GM04504 (cell line): ENCODE results near the gene PDZRN3.
"Not testable (repeated sequence)": the region's sequence is repeated elsewhere in the genome, so short reads cannot be mapped to it uniquely, and the experiment has no call there.

Source experiments
- DNase-seq: peaks from one replicate; pipeline ENCODE4 v3.0.0-alpha.2; 2012; ENCODE audit warnings: low read depth

The PDZRN3 gene

DNA sequence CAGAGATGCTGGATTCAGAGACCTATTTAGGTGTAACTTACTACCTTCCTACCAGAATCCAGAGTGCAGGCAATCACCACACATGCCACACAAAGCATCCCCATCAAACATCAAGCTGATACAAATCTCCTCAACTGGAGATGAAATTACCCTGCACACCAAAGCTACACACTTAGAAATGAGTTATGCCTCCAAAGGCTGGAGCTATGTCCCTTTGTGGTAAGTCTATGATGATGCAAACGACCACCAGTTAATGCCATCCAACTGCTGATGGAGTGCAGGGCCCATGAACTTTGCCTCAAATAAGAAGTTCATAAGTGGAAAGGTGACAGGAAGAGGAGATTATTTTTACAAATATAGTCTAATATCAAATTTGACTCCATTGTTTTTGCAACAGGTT is 38.1 kb downstream of the PDZRN3 start:
- no peak for DNase-seq

DNA sequence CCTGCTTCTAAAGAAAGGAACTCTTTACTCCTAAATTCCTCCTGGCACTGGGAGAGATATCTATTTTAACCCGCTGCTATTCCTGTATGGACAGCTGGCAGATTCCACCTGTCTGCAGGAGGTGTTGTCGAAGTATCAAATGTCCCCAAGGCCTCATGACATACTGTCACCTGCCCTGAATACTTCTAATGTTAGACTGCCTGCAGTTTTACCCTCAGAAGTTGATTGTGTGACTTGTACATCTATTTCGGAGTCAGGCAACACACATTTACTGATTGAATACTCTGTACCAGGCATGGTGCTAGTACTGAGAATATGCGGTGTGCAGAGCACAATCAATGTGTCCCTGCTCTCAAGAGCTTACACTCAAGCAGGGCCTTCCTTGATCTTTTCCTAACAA is 38.6 kb downstream of the PDZRN3 start:
- DNase-seq = no peak

- no peak for DNase-seq
Observed at GRCh38 chr3:73584873-73585272, 39.9 kb downstream of the PDZRN3 start.

- DNase-seq = no peak
Observed at GRCh38 chr3:73582535-73582934, 42.2 kb downstream of the PDZRN3 start.

DNA sequence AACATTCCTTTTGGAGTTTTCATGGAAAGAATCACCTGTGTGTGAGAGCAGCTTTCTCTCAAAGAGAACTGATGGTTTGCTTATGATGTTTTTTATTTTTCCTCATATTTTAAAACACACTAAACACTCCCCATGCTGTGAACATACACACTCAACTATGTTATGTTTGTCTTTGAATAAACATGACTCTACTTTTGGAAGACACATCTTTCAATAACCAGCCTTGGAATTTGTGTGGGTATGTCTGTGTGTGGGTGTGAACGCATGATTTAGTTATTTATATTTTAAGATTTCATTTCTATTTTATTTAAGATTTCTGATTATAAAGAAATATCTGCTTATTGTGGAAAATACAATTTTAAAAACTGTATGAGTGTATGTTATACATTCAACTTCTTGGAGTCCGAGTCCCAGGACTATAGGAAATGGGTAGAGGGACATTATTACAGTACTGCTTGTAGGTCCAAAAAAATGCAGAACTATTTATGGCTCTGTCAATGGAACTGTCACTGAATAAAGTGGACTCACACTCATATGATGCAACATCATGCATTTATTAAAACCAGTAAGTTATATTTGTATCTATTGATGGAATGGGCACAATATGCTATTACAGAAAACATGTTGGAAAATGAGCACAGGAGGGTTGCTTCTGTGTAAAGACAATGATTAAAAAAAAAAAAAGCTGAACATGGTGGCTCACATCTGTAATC is 43.5 kb downstream of the PDZRN3 start:
- DNase-seq = no peak

- DNase-seq = no peak
Observed at GRCh38 chr3:73580343-73580742, 44.4 kb downstream of the PDZRN3 start.

- DNase-seq = no peak
Observed at GRCh38 chr3:73577704-73578103, 47.0 kb downstream of the PDZRN3 start.

DNA sequence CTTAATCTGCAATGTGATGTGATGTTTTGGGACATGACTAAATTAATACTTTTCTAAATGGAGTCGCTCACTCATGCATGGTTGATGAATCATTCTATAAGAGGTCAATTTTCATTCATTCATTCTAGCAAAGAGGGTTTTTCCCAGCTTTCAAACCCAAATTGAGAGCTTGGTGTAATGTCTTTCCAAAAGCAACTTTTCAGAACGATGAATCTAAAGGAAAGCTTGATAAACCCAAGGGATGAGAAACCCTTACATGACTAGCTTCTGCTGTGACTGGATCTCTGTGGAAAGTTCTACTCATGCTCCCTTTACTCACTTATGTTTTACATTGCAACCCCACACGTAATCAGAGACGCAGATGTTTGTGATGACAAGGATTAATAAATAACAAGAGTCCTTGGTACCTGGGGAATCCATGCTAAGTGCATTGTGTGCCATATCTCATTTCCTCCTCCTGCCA is 47.7 kb downstream of the PDZRN3 start:
- DNase-seq = no peak

- no peak for DNase-seq
Observed at GRCh38 chr3:73575953-73576352, 48.8 kb downstream of the PDZRN3 start.

DNA sequence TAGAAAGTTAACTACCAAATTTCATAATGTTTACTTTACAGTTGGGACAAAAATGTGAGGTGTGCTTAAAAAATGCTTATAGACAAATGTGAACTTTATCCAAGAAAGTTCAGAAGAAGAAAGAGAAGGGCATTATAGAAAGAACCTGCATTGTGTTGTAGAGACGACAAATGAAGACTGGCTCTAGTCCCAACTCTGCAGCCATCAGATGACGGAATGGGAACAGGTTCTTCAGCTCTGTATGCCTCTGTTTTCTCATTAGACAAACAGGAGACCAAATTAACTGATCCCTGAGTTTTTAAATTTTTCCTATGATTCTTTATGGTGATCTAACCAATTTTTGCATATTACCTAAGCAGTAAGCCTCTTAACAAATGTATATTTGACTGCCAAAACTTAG is 49.2 kb downstream of the PDZRN3 start:
- DNase-seq = no peak

DNA sequence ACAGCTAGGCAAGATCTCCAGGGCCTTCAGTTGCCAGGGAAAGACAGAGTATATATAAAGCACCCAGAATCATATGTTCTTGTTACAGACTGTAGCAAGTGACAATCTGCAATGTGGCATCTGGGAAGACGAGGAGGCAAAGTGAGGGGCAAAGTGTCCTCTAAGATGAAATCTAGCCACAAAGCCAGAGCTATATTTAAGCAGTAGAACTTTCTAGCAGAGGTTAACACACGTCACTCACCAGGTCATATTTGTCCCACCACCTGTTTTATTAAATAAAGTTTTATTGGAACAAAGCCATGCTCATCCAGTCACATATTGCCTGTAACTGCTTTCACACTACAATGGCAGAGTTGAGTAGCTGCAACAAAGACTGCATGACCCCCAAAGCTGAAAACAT is 51.5 kb downstream of the PDZRN3 start:
- no peak for DNase-seq

- no peak for DNase-seq
Observed at GRCh38 chr3:73572368-73572767, 52.4 kb downstream of the PDZRN3 start.

GRCh38 chr3:73571238-73571794 is 53.4 kb downstream of the PDZRN3 start:
- no peak for DNase-seq

DNA sequence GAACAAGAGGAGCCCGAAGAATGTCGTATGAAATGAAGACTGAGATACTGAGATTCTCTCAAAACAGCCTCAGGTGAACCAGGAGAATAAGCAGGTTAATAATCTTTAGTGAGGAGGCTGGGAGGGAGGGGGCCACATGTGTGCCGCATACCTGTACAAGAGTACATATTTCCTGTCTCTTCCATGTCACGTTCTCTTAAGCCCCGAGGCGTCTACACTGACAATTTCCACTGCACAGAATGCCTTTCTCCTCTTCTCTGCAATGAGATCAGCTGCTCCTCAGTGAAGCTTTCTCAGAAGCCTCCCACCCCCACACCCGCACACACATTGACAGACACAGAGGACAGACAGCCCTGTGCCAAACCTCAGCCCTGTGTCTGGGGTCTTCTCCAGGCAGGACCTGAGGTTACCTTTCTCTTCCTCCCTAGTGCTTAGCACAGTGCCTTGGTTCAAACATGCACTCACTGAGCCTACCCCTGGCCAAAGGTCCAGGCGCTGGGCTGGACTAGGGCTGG is 55.4 kb downstream of the PDZRN3 start:
- DNase-seq = no peak

DNA sequence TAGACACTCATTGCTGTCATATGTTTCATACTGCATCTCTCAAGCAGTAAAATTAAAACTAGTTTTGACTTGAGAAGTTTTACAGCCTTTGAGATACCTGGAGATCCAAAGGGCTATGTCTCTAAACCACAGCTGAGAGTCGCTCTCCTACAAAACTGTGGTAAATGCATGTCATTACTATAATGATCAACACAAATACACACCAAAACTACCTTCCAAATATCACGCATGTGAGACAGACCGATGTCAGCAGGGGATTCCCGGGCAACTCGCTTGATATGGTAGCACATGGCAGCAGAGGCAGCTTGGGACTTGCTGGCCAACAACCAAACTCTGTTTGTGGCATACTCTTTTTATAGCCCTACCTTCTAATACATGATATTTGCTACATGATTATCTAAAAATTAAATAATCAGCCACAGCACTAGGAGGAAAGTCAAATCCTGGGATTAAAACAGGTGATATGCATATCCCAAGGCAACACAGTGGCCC is 56.3 kb downstream of the PDZRN3 start:
- DNase-seq = no peak

GRCh38 chr3:73565374-73565773 is 59.4 kb downstream of the PDZRN3 start:
- not testable (repeated sequence) for DNase-seq

DNA sequence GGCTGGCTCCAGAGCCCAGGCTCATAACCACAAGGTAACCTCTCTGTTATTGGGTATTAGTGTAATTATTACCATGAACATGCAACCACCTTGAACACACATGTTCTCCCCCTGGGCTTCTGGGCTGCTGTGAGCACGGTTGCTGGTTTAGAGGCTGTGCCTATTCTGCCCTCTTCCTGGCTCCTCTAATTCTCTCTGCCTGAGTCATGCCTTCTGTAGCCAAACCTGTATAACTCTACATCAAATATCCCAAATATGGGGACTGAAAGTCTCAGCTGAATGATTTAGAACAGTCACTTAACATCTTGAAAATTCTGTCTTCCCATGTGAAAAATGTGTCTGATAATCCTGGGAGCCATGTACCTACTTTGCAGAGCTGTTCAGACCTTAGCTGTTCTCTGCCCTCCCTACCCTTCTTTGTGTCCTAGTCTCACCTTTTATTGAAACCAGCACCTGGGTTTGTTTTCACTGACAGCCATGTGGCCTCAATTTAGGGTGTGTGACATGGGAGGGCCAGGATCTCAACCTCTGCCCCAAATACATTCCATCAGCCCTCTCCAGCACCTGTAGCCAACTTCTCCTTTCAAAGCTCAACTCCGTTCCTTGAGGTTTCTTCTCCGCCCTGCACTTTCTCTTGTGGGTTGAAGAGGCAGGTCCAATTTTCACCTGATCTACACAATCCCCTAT is 60.7 kb downstream of the PDZRN3 start:
- no peak for DNase-seq

DNA sequence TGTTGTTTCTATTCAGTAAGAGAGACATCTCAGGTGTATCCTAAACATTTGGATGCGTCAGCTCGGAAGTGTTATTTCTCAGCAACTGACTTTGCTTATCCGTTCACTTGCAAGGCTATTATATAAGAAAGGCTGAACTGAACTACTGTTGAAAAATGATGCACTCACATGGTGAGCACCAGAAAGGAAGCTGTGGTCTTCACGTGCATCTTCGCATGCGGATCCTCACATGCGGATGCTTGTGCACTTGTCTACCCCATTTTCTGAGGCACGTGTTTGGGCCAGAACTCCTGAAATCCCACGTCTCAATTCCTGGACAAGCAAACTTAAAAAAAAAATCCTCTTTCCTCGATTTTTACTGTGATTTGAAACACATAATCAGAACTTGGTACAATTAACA is 63.2 kb downstream of the PDZRN3 start:
- DNase-seq = no peak

DNA sequence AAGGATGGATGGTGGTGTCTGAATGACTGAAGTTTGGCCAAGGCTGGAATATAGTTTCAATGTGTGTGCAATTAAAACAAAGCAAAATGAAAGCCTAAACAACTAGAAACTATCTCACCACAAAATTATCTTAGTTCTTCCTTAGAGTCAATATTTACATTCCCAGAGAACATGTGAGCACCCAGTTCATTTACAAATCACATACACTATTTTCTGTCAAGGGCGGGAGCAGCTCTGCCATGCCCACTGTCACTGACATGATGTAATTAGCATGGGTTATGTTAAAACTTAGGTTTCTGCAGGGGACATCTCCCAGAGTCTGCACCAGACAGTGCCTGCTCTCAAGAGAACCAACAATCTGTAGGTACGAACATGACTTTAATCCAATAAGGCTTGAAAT is 65.0 kb downstream of the PDZRN3 start:
- DNase-seq = no peak

- DNase-seq = no peak
Observed at GRCh38 chr3:73558727-73559075, 66.0 kb downstream of the PDZRN3 start.

GRCh38 chr3:73557986-73558726 is 66.6 kb downstream of the PDZRN3 start:
- DNase-seq = no peak
